ENCODE results near the gene AGAP5. TPM values are rescaled to one million over a fixed set of nuclear protein-coding genes. Genes with fewer than 3 reads are reported as not detected.
"Not testable (repeated sequence)": the region's sequence is repeated elsewhere in the genome, so short reads cannot be mapped to it uniquely, and the experiment has no call there.

The AGAP5 gene
- total RNA-seq, 1 experiment from 2014 or later: 14.3 TPM

- peaks cover 26% of the 10 kb centered on the region for H3K36me3 Mint-ChIP-seq (ENCODE audit: insufficient read depth, unreplicated experiment)
- H3K27me3 ChIP-seq (replicated peaks; ENCODE audit: control insufficient read depth, insufficient read depth, low read length); BruUV-seq (replicated peaks); H3K4me3 Mint-ChIP-seq (ENCODE audit: unreplicated experiment); H3K9me3 Mint-ChIP-seq (ENCODE audit: unreplicated experiment); H3K4me3 ChIP-seq (ENCODE audit: low read depth, low read length); CTCF ChIA-PET; intact Hi-C loops (cut with micrococcal nuclease; ENCODE audit: unreplicated experiment); H3K9me3 ChIP-seq; H3K36me3 ChIP-seq (ENCODE audit: control insufficient read depth, insufficient read depth, low read length); H3K4me1 ChIP-seq; H3K4me1 Mint-ChIP-seq (ENCODE audit: low read depth, unreplicated experiment); DNase-seq; POLR2A ChIA-PET; H3K27me3 Mint-ChIP-seq (ENCODE audit: insufficient read depth, unreplicated experiment); H3K27ac Mint-ChIP-seq (ENCODE audit: unreplicated experiment): not testable (repeated sequence)
Measured at GRCh38 chr10:73714483-73714882, 16.6 kb upstream of the AGAP5 start.

DNA sequence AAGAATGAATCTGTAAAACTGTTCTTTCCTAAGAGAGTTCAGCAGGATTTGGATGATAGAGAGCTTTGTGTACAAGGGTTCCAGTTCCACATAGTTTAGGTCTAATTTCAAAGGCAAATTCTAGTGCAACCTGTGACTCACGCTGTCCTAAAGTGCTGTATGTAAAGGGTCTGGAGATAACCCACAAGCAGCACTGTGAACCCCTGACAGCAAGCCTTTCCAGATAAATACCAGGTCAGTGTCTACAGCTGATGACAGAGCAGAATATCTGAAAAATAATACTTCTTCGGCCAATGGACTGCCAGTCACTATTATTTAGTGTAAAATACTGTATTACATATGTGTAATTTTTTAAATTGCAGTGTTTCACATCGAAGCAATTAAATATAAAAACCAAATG, 16.0 kb upstream of the AGAP5 start:
- H3K9me3 ChIP-seq; intact Hi-C loops (cut with micrococcal nuclease; ENCODE audit: unreplicated experiment); H3K27ac Mint-ChIP-seq (ENCODE audit: unreplicated experiment); H3K4me1 Mint-ChIP-seq (ENCODE audit: low read depth, unreplicated experiment); H3K9me3 Mint-ChIP-seq (ENCODE audit: unreplicated experiment); BruUV-seq (replicated peaks); POLR2A ChIA-PET; H3K4me1 ChIP-seq; H3K27me3 Mint-ChIP-seq (ENCODE audit: insufficient read depth, unreplicated experiment); CTCF ChIA-PET; H3K27me3 ChIP-seq (replicated peaks; ENCODE audit: control insufficient read depth, insufficient read depth, low read length); H3K4me3 ChIP-seq (ENCODE audit: low read depth, low read length); H3K4me3 Mint-ChIP-seq (ENCODE audit: unreplicated experiment); DNase-seq; H3K36me3 ChIP-seq (ENCODE audit: control insufficient read depth, insufficient read depth, low read length): not testable (repeated sequence)
- peaks cover 21% of the 10 kb centered on the region for H3K36me3 Mint-ChIP-seq (ENCODE audit: insufficient read depth, unreplicated experiment)

DNA sequence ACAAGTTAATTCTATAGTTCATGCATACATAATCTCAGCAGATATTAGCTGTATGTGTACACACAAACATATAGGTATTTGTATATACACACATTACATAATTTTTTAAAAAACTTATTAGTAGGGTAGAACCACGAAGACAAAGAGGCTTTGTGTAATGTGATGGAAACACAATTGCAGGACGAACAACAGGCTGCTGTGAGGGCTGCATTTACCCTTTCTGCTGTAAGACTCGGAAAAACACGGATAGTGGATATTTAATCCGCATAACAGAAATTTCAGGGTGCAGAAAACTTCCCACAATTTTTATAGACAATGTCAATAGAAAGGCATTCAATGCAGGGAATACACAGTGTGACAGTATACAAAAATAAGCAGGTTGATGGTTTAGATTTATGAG, 13.8 kb upstream of the AGAP5 start:
- H3K36me3 Mint-ChIP-seq (ENCODE audit: insufficient read depth, unreplicated experiment); H3K27me3 Mint-ChIP-seq (ENCODE audit: insufficient read depth, unreplicated experiment); H3K4me1 Mint-ChIP-seq (ENCODE audit: low read depth, unreplicated experiment); H3K4me1 ChIP-seq; BruUV-seq (replicated peaks); intact Hi-C loops (cut with micrococcal nuclease; ENCODE audit: unreplicated experiment); H3K36me3 ChIP-seq (ENCODE audit: control insufficient read depth, insufficient read depth, low read length); POLR2A ChIA-PET; H3K4me3 ChIP-seq (ENCODE audit: low read depth, low read length); H3K9me3 ChIP-seq; CTCF ChIA-PET; H3K27me3 ChIP-seq (replicated peaks; ENCODE audit: control insufficient read depth, insufficient read depth, low read length); H3K9me3 Mint-ChIP-seq (ENCODE audit: unreplicated experiment); H3K4me3 Mint-ChIP-seq (ENCODE audit: unreplicated experiment); H3K27ac Mint-ChIP-seq (ENCODE audit: unreplicated experiment); DNase-seq: not testable (repeated sequence)

GRCh38 chr10:73708122-73708521, 10.2 kb upstream of the AGAP5 start:
- H3K4me1 ChIP-seq; CTCF ChIA-PET; H3K27me3 Mint-ChIP-seq (ENCODE audit: insufficient read depth, unreplicated experiment); H3K27me3 ChIP-seq (replicated peaks; ENCODE audit: control insufficient read depth, insufficient read depth, low read length); H3K4me3 Mint-ChIP-seq (ENCODE audit: unreplicated experiment); DNase-seq; H3K9me3 Mint-ChIP-seq (ENCODE audit: unreplicated experiment); H3K9me3 ChIP-seq; BruUV-seq (replicated peaks); H3K4me1 Mint-ChIP-seq (ENCODE audit: low read depth, unreplicated experiment); POLR2A ChIA-PET; H3K27ac Mint-ChIP-seq (ENCODE audit: unreplicated experiment); intact Hi-C loops (cut with micrococcal nuclease; ENCODE audit: unreplicated experiment); H3K4me3 ChIP-seq (ENCODE audit: low read depth, low read length); H3K36me3 ChIP-seq (ENCODE audit: control insufficient read depth, insufficient read depth, low read length): not testable (repeated sequence)
- peaks cover 10% of the 10 kb centered on the region for H3K36me3 Mint-ChIP-seq (ENCODE audit: insufficient read depth, unreplicated experiment)

- H3K36me3 ChIP-seq (ENCODE audit: control insufficient read depth, insufficient read depth, low read length); H3K27ac Mint-ChIP-seq (ENCODE audit: unreplicated experiment); intact Hi-C loops (cut with micrococcal nuclease; ENCODE audit: unreplicated experiment); H3K4me1 Mint-ChIP-seq (ENCODE audit: low read depth, unreplicated experiment); H3K27me3 ChIP-seq (replicated peaks; ENCODE audit: control insufficient read depth, insufficient read depth, low read length); DNase-seq; H3K9me3 ChIP-seq; H3K27me3 Mint-ChIP-seq (ENCODE audit: insufficient read depth, unreplicated experiment); POLR2A ChIA-PET; H3K4me3 Mint-ChIP-seq (ENCODE audit: unreplicated experiment); CTCF ChIA-PET; BruUV-seq (replicated peaks); H3K4me3 ChIP-seq (ENCODE audit: low read depth, low read length); H3K9me3 Mint-ChIP-seq (ENCODE audit: unreplicated experiment); H3K4me1 ChIP-seq: not testable (repeated sequence)
- H3K36me3 Mint-ChIP-seq (ENCODE audit: insufficient read depth, unreplicated experiment): peaks cover 10% of the 10 kb centered on the region
Measured at GRCh38 chr10:73707628-73708027, 9.7 kb upstream of the AGAP5 start.

- H3K36me3 ChIP-seq (ENCODE audit: control insufficient read depth, insufficient read depth, low read length); H3K9me3 ChIP-seq; H3K4me1 ChIP-seq; H3K4me3 Mint-ChIP-seq (ENCODE audit: unreplicated experiment); POLR2A ChIA-PET; H3K4me3 ChIP-seq (ENCODE audit: low read depth, low read length); BruUV-seq (replicated peaks); H3K36me3 Mint-ChIP-seq (ENCODE audit: insufficient read depth, unreplicated experiment); H3K9me3 Mint-ChIP-seq (ENCODE audit: unreplicated experiment); intact Hi-C loops (cut with micrococcal nuclease; ENCODE audit: unreplicated experiment); H3K27me3 Mint-ChIP-seq (ENCODE audit: insufficient read depth, unreplicated experiment); CTCF ChIA-PET; H3K4me1 Mint-ChIP-seq (ENCODE audit: low read depth, unreplicated experiment); DNase-seq; H3K27ac Mint-ChIP-seq (ENCODE audit: unreplicated experiment); H3K27me3 ChIP-seq (replicated peaks; ENCODE audit: control insufficient read depth, insufficient read depth, low read length): not testable (repeated sequence)
Measured at GRCh38 chr10:73706488-73706887, 8.6 kb upstream of the AGAP5 start.

GRCh38 chr10:73705506-73706072, 7.7 kb upstream of the AGAP5 start:
- H3K27me3 Mint-ChIP-seq (ENCODE audit: insufficient read depth, unreplicated experiment); CTCF ChIA-PET; H3K9me3 ChIP-seq; intact Hi-C loops (cut with micrococcal nuclease; ENCODE audit: unreplicated experiment); BruUV-seq (replicated peaks); H3K27me3 ChIP-seq (replicated peaks; ENCODE audit: control insufficient read depth, insufficient read depth, low read length); H3K4me3 ChIP-seq (ENCODE audit: low read depth, low read length); DNase-seq; H3K4me1 ChIP-seq; H3K27ac Mint-ChIP-seq (ENCODE audit: unreplicated experiment); H3K9me3 Mint-ChIP-seq (ENCODE audit: unreplicated experiment); H3K36me3 Mint-ChIP-seq (ENCODE audit: insufficient read depth, unreplicated experiment); POLR2A ChIA-PET; H3K4me3 Mint-ChIP-seq (ENCODE audit: unreplicated experiment); H3K36me3 ChIP-seq (ENCODE audit: control insufficient read depth, insufficient read depth, low read length); H3K4me1 Mint-ChIP-seq (ENCODE audit: low read depth, unreplicated experiment): not testable (repeated sequence)

Measured in Caco-2 (cell line).